Keratinocyte (primary cell): ENCODE measurements around the gene HARBI1. TPM values are rescaled to one million over a fixed set of nuclear protein-coding genes. Genes with fewer than 3 reads are reported as not detected.

Source experiments
- DNase-seq: peaks from one replicate; pipeline ENCODE4 v3.0.0-alpha.2; 2011; ENCODE audit warnings: low read depth, missing footprints, low spot score
- FAIRE-seq: peaks from 2 replicates; lab custom pipeline; 2011; peaks lifted over from hg19 to GRCh38; lab: Jason Lieb, UNC
- H2AFZ ChIP-seq: 2 replicates; pipeline ENCODE4 v1.6.0; 2012; ENCODE audit warnings: low read length, control low read depth, inconsistent platforms; ENCODE audit not compliant: control insufficient read depth
- H3K27ac ChIP-seq: 2 replicates; pipeline ENCODE4 v1.5.1; 2011; ENCODE audit warnings: low read length; ENCODE audit not compliant: control insufficient read depth, insufficient read depth
- H3K27me3 ChIP-seq: 3 replicates; pipeline ENCODE4 v1.6.0; 2011; ENCODE audit warnings: low read length; ENCODE audit not compliant: control insufficient read depth, insufficient read depth; ENCODE audit errors: extremely low read depth
- H3K36me3 ChIP-seq, 2 experiments: 2 replicates in 1 of 2; 3 replicates in 1 of 2; pipeline ENCODE4 v1.5.1; 2011; ENCODE audit warnings: low read length in 2 of 2, mild to moderate bottlenecking in 1 of 2; ENCODE audit not compliant: control insufficient read depth in 2 of 2, insufficient read depth in 2 of 2; ENCODE audit errors: extremely low read depth in 1 of 2
- H3K4me1 ChIP-seq: 3 replicates; pipeline ENCODE4 v1.5.1; 2011; ENCODE audit warnings: low read length; ENCODE audit not compliant: control insufficient read depth, insufficient read depth; ENCODE audit errors: extremely low read depth
- H3K4me2 ChIP-seq: 3 replicates; pipeline ENCODE4 v1.6.0; 2011; ENCODE audit warnings: low read depth, low read length; ENCODE audit not compliant: control insufficient read depth, insufficient read depth; ENCODE audit errors: extremely low read depth
- H3K4me3 ChIP-seq, 3 experiments: fragments of 200-600 bp in 1 of 3; sonication (generic) in 1 of 3; 2 replicates in 2 of 3; 3 replicates in 1 of 3; pipeline ENCODE4 v1.5.1; 2011 to 2016; ENCODE audit warnings: low read length in 3 of 3, mild to moderate bottlenecking in 3 of 3, control low read depth in 2 of 3, inconsistent platforms in 1 of 3, low read depth in 1 of 3, mixed read lengths in 1 of 3, mixed run types in 1 of 3, moderate library complexity in 1 of 3; ENCODE audit not compliant: control insufficient read depth in 2 of 3, insufficient read depth in 2 of 3; ENCODE audit errors: extremely low read depth in 1 of 3
- H3K79me2 ChIP-seq: 2 replicates; pipeline ENCODE4 v1.6.0; 2012; ENCODE audit warnings: low read length; ENCODE audit not compliant: control insufficient read depth, insufficient read depth
- H3K9ac ChIP-seq: 3 replicates; pipeline ENCODE4 v1.6.0; 2011; ENCODE audit warnings: low read length; ENCODE audit not compliant: control insufficient read depth, insufficient read depth; ENCODE audit errors: extremely low read depth
- H3K9me1 ChIP-seq: 3 replicates; pipeline ENCODE4 v1.6.0; 2011; ENCODE audit warnings: low read length; ENCODE audit not compliant: control insufficient read depth, insufficient read depth; ENCODE audit errors: extremely low read depth
- H3K9me3 ChIP-seq: 2 replicates; pipeline ENCODE4 v1.5.1; 2012; ENCODE audit warnings: low read depth, low read length; ENCODE audit not compliant: control insufficient read depth
- H4K20me1 ChIP-seq: 3 replicates; pipeline ENCODE4 v1.6.0; 2011; ENCODE audit warnings: low read length; ENCODE audit not compliant: control insufficient read depth, insufficient read depth; ENCODE audit errors: extremely low read depth
- EZH2 ChIP-seq: IDR thresholded peaks from one replicate; pipeline ENCODE4 v1.6.1; 2012; ENCODE audit warnings: inconsistent platforms, mild to moderate bottlenecking, low read length, moderate library complexity
- dilution Hi-C: fragments of 300-500 bp; cut with MboI; formaldehyde crosslinking; loops from one replicate; pipeline ENCODE4 v1.7.0; 2020; ENCODE audit warnings: low sequenced_read_pairs; ENCODE audit not compliant: extremely low pct_ligation_motif_present
- polyA plus RNA-seq, 5 experiments: library from polyadenylated mRNA; depleted of rRNA in 3 of 5; stranded (reverse) in 3 of 5; stranded (forward) in 1 of 5; unstranded in 1 of 5; fragments of >200 nt; gene quantifications; 1 replicate in 1 of 5; 2 replicates in 3 of 5; 3 replicates in 1 of 5; pipeline versions ENCODE4 v1.2.1 to v1.2.3, GENCODE V29; 2011 to 2012; ENCODE audit warnings: missing spikeins in 2 of 5, low read depth in 1 of 5, low replicate concordance in 1 of 5
- TF ChIP-seq, protein P1 (sequence below), 3 experiments: IDR thresholded peaks in 1 of 3; conservative IDR thresholded peaks in 1 of 3; optimal IDR thresholded peaks in 1 of 3; 2 replicates in 2 of 3; 3 replicates in 1 of 3; pipeline versions ENCODE3 to v1.5.1; 2011; ENCODE audit warnings: low read length in 3 of 3, mild to moderate bottlenecking in 3 of 3, moderate library complexity in 2 of 3, control low read depth in 1 of 3, inconsistent platforms in 1 of 3; ENCODE audit not compliant: insufficient read depth in 2 of 3; ENCODE audit errors: extremely low read depth in 1 of 3

HARBI1 gene
- polyA plus RNA-seq, 1 donor (not counting 4 experiments of a cell fraction or from before 2014, with no cell fraction given), result 5.5 TPM

DNA sequence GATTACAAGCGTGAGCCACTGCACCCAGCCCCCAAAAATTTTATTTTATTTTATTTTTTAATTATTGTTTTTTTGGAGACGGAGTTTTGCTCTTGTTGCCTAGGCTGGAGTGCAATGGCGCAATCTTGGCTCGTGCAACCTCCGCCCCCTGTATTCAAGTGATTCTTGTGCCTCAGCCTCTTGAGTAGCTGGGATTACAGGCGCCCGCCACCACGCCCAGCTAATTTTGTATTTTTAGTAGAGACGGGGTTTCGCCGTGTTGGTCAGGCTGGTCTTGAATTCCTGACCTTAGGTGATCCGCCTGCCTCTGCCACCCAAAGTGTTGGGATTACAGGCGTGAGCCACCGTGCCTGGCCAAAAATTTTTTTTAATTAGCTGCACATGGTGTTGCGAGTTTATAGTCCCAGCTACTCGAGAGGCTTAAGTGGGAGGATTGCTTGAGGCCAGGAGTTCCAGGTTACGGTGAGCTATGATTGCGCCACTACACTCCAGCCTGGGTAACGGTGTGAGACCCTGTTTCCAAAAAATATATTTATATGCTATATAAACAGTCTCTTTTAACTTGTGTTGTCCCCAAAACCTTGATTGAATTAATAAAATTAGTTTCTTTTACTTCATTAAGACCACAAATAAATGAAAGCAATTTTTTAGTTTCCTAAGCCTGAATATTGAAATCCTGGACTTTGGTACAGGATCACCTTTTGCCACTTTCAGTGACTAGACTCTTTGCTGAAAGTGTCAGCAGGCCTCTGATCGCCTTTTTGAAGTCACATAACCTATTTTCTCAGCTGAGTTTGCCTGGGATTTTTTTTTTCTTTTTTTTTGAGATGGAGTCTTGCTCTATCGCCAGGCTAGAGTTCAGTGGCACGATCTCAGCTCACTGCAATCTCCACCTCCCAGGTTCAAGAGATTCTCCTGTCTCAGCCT, 16.5 kb upstream of the HARBI1 start:
- FAIRE-seq, result no peak
- TF ChIP-seq EZH2, result no peak
- TF ChIP-seq, protein P1, sequence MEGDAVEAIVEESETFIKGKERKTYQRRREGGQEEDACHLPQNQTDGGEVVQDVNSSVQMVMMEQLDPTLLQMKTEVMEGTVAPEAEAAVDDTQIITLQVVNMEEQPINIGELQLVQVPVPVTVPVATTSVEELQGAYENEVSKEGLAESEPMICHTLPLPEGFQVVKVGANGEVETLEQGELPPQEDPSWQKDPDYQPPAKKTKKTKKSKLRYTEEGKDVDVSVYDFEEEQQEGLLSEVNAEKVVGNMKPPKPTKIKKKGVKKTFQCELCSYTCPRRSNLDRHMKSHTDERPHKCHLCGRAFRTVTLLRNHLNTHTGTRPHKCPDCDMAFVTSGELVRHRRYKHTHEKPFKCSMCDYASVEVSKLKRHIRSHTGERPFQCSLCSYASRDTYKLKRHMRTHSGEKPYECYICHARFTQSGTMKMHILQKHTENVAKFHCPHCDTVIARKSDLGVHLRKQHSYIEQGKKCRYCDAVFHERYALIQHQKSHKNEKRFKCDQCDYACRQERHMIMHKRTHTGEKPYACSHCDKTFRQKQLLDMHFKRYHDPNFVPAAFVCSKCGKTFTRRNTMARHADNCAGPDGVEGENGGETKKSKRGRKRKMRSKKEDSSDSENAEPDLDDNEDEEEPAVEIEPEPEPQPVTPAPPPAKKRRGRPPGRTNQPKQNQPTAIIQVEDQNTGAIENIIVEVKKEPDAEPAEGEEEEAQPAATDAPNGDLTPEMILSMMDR (optimal IDR thresholded peaks at IDR 0.05 in 1 of 3, IDR thresholded peaks at IDR 0.05 in 1 of 3, conservative IDR thresholded peaks at IDR 0.05 in 1 of 3; ENCODE audit: extremely low read depth in 1 of 3, insufficient read depth in 2 of 3, low read length in 3 of 3), result no peak
- no peak overlapping the region for H3K9ac ChIP-seq

DNA sequence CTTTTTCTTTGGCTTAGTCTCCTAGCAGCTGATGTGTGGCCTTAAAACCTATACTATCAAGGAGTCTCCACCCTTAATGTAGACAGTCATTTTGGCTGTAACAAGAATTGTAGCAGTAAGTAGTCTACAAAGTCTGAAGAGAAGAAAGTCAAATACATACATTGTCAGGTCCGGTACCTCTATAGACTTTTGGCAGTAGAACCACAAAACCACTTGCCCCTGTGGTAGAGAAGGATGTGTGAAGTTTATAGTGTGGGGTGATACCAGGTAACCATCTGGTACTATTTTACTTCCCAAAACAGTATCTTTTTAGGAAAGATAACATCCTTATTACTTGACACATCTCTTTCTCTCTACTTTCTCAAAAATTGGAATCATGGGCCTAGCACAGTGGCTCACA, 15.5 kb upstream of the HARBI1 start:
- dilution Hi-C loops, result no loop called here
- no peak overlapping the region for H3K4me2 ChIP-seq
- H3K27me3 ChIP-seq, result no peaks in the 10 kb centered on the region
- no peaks in the 10 kb centered on the region for H3K9me1 ChIP-seq
- peaks cover 2 to 5% of the 10 kb centered on the region in 2 experiments for H3K36me3 ChIP-seq
- DNase-seq, result no peak
- no peak overlapping the region for H3K9ac ChIP-seq
- no peaks in the 10 kb centered on the region for H3K4me1 ChIP-seq
- no peaks in the 10 kb centered on the region for H3K9me3 ChIP-seq
- H3K4me3 ChIP-seq, result no peak overlapping the region
- H4K20me1 ChIP-seq, result no peaks in the 10 kb centered on the region
- no peak overlapping the region for H3K27ac ChIP-seq
- FAIRE-seq, result no peak
- TF ChIP-seq EZH2, result no peak
- TF ChIP-seq, protein P1 (optimal IDR thresholded peaks at IDR 0.05 in 1 of 3, IDR thresholded peaks at IDR 0.05 in 1 of 3, conservative IDR thresholded peaks at IDR 0.05 in 1 of 3; ENCODE audit: extremely low read depth in 1 of 3, insufficient read depth in 2 of 3, low read length in 3 of 3), result no peak
- H3K79me2 ChIP-seq, result no peaks in the 10 kb centered on the region
- H2AFZ ChIP-seq, result no peak overlapping the region

More for the DNA sequence above, 16.5 kb upstream of the HARBI1 start:
- Histone ChIP-seq H2AFZ (no peak overlapping the region), H3K27me3 (no peaks in the 10 kb centered on the region), H4K20me1 (no peaks in the 10 kb centered on the region), H3K36me3 (peaks cover 2 to 5% of the 10 kb centered on the region in 2 experiments), H3K4me2 (no peak overlapping the region), H3K27ac (no peak overlapping the region), H3K79me2 (no peaks in the 10 kb centered on the region), H3K9me3 (no peaks in the 10 kb centered on the region), H3K9me1 (no peaks in the 10 kb centered on the region), H3K4me3 (no peak overlapping the region), H3K4me1 (no peaks in the 10 kb centered on the region)
- no peak for DNase-seq
- dilution Hi-C loops, result no loop called here
